Measurements from ENCODE around the gene KRTAP5-5.
"Not testable (repeated sequence)": the region's sequence is repeated elsewhere in the genome, so short reads cannot be mapped to it uniquely, and the experiment has no call there.

The KRTAP5-5 gene

DNA sequence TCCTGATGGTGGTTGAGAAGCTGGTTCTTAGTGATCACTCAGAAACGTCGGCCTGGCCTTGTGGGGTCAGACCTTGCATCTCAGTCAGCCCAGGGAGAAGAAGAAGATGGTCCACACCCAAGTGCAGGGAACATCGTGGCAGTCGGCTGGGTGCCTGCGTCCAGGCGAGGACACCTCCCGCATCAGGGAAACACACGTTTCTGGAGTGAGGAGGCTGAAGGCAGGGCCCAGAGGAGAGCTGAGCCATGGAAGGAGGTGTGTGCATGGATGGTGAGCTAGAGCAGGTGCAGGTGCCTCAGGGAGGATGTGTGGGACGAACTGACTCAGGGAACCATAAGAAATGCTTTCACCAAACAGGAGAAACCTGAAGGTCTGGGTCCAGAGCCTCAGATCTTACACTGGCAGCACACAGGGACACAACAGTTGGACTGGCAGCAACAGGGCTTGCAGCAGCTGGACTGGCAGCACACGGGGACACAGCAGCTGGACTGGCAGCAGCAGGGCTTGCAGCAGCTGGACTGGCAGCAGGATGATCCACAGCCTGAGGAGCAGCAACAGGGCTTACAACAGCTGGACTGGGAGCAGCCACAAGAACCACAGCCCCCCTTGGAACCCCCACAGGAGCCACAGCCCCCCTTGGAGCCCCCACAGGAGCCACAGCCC is 32.1 kb upstream of the KRTAP5-5 start:
- peaks cover 5% of the 10 kb centered on the region for H3K9me3 ChIP-seq (ENCODE audit: insufficient read depth, low read depth, low read length)
- H3K9ac ChIP-seq (ENCODE audit: low read depth, low read length): no peak overlapping the region
- peaks cover 9% of the 10 kb centered on the region for H3K27me3 ChIP-seq (ENCODE audit: insufficient read depth, low read length)
- no peaks in the 10 kb centered on the region for H3K36me3 ChIP-seq (ENCODE audit: insufficient read depth, low read length)
- 94% methylated on average over 10 of the region's 10 CpGs for WGBS
- peaks cover 11% of the 10 kb centered on the region; the same call in 1 of the 2 replicates for H3K4me1 ChIP-seq (ENCODE audit: insufficient read depth, low read length)
- no peak overlapping the region for H3K27ac ChIP-seq (ENCODE audit: low read depth, low read length)
- H3K4me3 ChIP-seq (ENCODE audit: low read length): no peak overlapping the region

DNA sequence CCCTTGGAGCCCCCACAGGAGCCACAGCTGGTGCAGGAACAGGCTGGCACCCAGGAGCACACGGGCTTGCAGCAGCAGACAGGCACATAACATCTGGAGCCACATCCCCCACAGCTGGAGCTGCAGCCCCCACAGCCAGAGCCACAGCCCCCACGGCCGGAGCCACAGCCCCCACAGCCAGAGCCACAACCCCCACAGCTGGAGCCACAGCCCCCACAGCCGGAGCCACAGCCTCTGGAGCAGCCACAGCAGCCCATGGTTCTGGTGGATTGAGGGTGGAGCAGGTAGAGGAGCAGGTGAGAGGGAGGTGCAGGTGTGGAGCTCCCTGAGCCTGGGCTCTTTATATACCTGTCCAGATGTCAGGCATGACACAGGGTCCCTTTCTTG is 31.6 kb upstream of the KRTAP5-5 start, which contains the start of gene KRTAP5-2:
Gene KRTAP5-2 (minus strand): TSS at position 301 of the 387 bp plus-strand sequence. CDS start 44 bp downstream, at position 257.
- peaks cover 11% of the 10 kb centered on the region; the same call in 1 of the 2 replicates for H3K4me1 ChIP-seq (ENCODE audit: insufficient read depth, low read length)
- WGBS: 85% methylated on average over 1 of the region's 4 CpGs
- no peak within 1 kb of the TSS for H3K9ac ChIP-seq (ENCODE audit: low read depth, low read length)

DNA sequence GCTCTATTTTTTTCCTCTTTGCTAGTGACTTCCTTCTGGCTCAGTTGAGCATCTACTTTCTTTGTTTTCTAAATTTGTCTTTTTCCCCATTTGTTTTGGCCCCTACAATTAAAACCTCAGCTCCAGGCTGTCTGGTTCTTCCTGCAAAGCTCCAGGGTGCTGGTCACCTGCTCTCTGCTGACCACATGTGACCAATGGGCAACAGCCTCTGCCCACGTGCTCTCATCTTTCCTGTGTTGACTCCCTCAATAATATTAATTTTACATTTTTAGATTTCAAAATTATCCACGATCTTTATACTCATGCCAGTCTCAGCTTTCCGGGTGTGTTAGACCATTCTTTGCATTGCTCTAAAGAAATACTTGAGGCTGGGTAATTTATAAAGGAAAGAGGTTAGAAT is 31.2 kb upstream of the KRTAP5-5 start:
- H3K27me3 ChIP-seq (ENCODE audit: insufficient read depth, low read length); H3K36me3 ChIP-seq (ENCODE audit: insufficient read depth, low read length); H3K9me3 ChIP-seq (ENCODE audit: insufficient read depth, low read depth, low read length); H3K9ac ChIP-seq (ENCODE audit: low read depth, low read length); H3K27ac ChIP-seq (ENCODE audit: low read depth, low read length); H3K4me3 ChIP-seq (ENCODE audit: low read length): not testable (repeated sequence)
- 96% methylated on average over 3 of the region's 3 CpGs for WGBS
- H3K4me1 ChIP-seq (ENCODE audit: insufficient read depth, low read length): peaks cover 11% of the 10 kb centered on the region; the same call in 1 of the 2 replicates

More for the DNA sequence above, 31.6 kb upstream of the KRTAP5-5 start, which contains the start of gene KRTAP5-2:
- Histone ChIP-seq H3K36me3 (ENCODE audit: insufficient read depth, low read length) (no peaks in the 10 kb centered on the region), H3K9me3 (ENCODE audit: insufficient read depth, low read depth, low read length) (peaks cover 5% of the 10 kb centered on the region), H3K27me3 (ENCODE audit: insufficient read depth, low read length) (peaks cover 6% of the 10 kb centered on the region), H3K27ac (ENCODE audit: low read depth, low read length) (no peak within 1 kb of the TSS), H3K4me3 (ENCODE audit: low read length) (no peak within 1 kb of the TSS)

DNA sequence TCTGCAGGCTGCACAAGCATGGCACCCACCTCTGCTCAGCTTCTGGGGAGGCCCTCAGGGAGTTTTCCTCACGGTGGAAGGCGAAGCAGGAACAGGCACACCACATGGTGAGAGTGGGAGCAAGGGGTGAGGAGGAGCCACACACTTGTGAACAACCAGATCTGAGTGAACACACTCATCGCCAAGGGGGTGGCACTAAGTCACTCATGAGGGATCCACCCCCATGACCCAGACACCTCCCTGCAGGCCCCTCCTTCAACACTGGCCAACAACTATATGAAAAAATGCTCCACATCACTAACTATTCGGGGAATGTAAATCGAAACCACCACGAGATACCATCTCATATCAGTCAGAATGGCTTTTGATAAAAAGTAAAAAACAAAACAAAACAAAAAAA is 30.8 kb upstream of the KRTAP5-5 start:
- H3K4me3 ChIP-seq (ENCODE audit: low read length): no peak overlapping the region
- peaks cover 5% of the 10 kb centered on the region for H3K9me3 ChIP-seq (ENCODE audit: insufficient read depth, low read depth, low read length)
- H3K4me1 ChIP-seq (ENCODE audit: insufficient read depth, low read length): peaks cover 11% of the 10 kb centered on the region; the same call in 1 of the 2 replicates
- WGBS: 97% methylated on average over 6 of the region's 6 CpGs
- no peak overlapping the region for H3K27ac ChIP-seq (ENCODE audit: low read depth, low read length)
- no peak overlapping the region for H3K9ac ChIP-seq (ENCODE audit: low read depth, low read length)
- peaks cover 6% of the 10 kb centered on the region for H3K27me3 ChIP-seq (ENCODE audit: insufficient read depth, low read length)
- no peaks in the 10 kb centered on the region for H3K36me3 ChIP-seq (ENCODE audit: insufficient read depth, low read length)

DNA sequence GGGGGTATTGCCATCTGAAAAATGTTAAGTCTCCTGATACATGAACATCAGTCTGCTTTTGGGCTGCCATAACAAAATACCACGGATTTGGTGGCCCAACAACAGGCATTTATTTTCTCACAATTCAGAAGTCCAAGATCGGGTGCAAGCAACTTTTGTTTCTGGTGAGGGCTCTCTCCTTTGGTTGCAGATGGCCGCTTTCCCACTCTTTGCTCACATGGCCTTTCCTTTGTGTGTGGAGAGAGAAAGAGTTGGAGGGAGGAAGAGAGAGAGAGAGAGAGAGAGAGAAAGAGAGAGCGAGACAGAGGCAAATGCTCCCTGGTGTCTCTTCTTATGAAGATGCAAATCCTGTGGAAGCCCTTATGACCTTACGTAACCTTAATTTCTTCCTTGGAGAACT is 28.9 kb upstream of the KRTAP5-5 start:
- no peak overlapping the region for H3K9ac ChIP-seq (ENCODE audit: low read depth, low read length)
- WGBS: 74% methylated on average over 4 of the region's 5 CpGs
- peaks cover 6% of the 10 kb centered on the region for H3K27me3 ChIP-seq (ENCODE audit: insufficient read depth, low read length)

DNA sequence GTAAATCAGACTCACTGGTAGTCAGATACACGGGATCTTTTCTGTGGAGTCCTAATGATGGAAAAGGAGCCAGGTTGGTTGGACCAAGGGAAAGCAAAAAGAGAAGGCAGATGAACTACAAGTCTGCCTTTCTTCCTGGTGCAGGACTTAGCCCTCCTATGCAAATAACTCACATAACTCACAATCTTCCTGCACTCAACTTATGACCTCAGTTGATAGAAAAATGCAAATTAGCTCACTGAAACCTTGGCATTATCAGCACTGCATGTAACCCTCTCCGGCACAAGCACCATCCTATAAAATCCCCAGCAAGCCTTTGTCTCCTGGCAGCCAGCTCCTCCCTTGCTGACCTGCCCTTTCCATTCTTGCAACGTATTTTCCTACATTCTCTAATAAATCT is 27.9 kb upstream of the KRTAP5-5 start:
- 94% methylated on average over 3 of the region's 3 CpGs for WGBS
- not testable (repeated sequence) for H3K9me3 ChIP-seq (ENCODE audit: insufficient read depth, low read depth, low read length); H3K4me1 ChIP-seq (ENCODE audit: insufficient read depth, low read length); H3K9ac ChIP-seq (ENCODE audit: low read depth, low read length); H3K27me3 ChIP-seq (ENCODE audit: insufficient read depth, low read length); H3K36me3 ChIP-seq (ENCODE audit: insufficient read depth, low read length); H3K27ac ChIP-seq (ENCODE audit: low read depth, low read length); H3K4me3 ChIP-seq (ENCODE audit: low read length)

More for the DNA sequence above, 28.9 kb upstream of the KRTAP5-5 start:
- H3K4me3 ChIP-seq (ENCODE audit: low read length): no peak overlapping the region
- H3K27ac ChIP-seq (ENCODE audit: low read depth, low read length): no peak overlapping the region
- peaks cover 11% of the 10 kb centered on the region; the same call in 1 of the 2 replicates for H3K4me1 ChIP-seq (ENCODE audit: insufficient read depth, low read length)
- peaks cover 5% of the 10 kb centered on the region for H3K9me3 ChIP-seq (ENCODE audit: insufficient read depth, low read depth, low read length)
- no peaks in the 10 kb centered on the region for H3K36me3 ChIP-seq (ENCODE audit: insufficient read depth, low read length)

DNA sequence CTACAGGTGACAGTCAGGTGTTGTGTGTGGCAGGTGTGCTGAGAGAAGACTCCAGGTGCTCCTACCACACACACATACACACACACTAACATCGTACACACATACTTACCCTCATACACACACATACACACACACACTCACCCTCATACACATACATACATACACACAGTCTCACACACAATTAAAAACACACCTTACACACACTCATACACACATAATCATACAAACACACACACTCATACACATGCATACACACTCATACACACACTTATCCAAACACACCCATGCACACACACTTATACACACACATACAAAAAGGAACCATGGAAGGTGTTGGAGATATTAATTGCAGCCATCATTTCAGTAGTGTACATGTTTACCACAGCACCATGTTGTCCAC is 25.9 kb upstream of the KRTAP5-5 start:
- no peaks in the 10 kb centered on the region for H3K36me3 ChIP-seq (ENCODE audit: insufficient read depth, low read length)
- H3K9me3 ChIP-seq (ENCODE audit: insufficient read depth, low read depth, low read length): peaks cover 5% of the 10 kb centered on the region
- 90% methylated on average over 1 of the region's 1 CpG for WGBS
- peaks cover 9% of the 10 kb centered on the region; the same call in 1 of the 2 replicates for H3K4me1 ChIP-seq (ENCODE audit: insufficient read depth, low read length)
- H3K27me3 ChIP-seq (ENCODE audit: insufficient read depth, low read length): peaks cover 13% of the 10 kb centered on the region; the same call in 1 of the 2 replicates
- no peak overlapping the region for H3K9ac ChIP-seq (ENCODE audit: low read depth, low read length)
- H3K27ac ChIP-seq (ENCODE audit: low read depth, low read length): no peak overlapping the region
- no peak overlapping the region for H3K4me3 ChIP-seq (ENCODE audit: low read length)

DNA sequence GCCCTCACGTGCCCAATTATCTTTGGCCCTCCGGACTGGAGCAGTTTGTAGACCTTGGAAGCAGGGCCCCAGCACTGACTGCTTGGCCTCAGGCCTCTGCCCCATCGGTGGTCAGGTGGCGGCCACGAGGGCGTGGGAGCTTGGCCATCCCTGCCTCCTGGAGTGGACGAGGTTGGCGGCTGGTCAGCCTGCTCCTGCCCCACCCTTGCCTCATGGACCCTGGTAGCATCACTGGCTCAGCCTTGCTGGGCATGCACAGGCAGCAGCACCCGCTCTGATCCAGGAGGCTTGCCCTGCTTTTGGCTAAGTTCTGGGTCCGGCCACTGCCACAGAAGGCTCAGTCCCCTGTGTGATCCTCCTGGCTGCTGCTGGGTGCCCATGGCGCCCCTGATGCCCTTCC is 25.4 kb upstream of the KRTAP5-5 start:
- Histone ChIP-seq H3K27me3 (ENCODE audit: insufficient read depth, low read length) (peaks cover 13% of the 10 kb centered on the region; the same call in 1 of the 2 replicates), H3K9ac (ENCODE audit: low read depth, low read length) (no peak overlapping the region), H3K4me1 (ENCODE audit: insufficient read depth, low read length) (peaks cover 9% of the 10 kb centered on the region; the same call in 1 of the 2 replicates), H3K4me3 (ENCODE audit: low read length) (no peak overlapping the region), H3K9me3 (ENCODE audit: insufficient read depth, low read depth, low read length) (peaks cover 5% of the 10 kb centered on the region), H3K27ac (ENCODE audit: low read depth, low read length) (no peak overlapping the region), H3K36me3 (ENCODE audit: insufficient read depth, low read length) (no peaks in the 10 kb centered on the region)
- 93% methylated on average over 11 of the region's 11 CpGs for WGBS

DNA sequence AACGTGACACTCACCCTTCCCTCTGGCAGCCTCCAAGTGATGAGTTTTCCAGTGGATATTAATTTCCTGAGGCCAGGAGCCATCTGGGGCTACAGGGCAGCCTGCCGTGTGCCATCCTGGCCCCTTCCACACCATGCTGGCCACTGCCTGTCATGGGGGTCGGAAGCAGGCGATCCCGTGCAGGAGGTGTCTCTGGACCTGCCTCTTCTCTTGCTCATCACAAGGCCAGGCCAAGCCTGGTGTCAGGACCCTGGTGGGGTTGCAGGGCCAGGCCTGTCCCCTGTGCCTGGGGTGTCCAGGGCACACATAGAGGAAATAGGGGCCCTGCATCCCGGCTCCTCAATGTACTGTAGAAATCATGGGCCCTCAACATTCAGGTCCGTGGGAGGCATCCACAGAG is 24.9 kb upstream of the KRTAP5-5 start:
- peaks cover 5% of the 10 kb centered on the region for H3K9me3 ChIP-seq (ENCODE audit: insufficient read depth, low read depth, low read length)
- peaks cover 9% of the 10 kb centered on the region; the same call in 1 of the 2 replicates for H3K4me1 ChIP-seq (ENCODE audit: insufficient read depth, low read length)
- no peaks in the 10 kb centered on the region for H3K36me3 ChIP-seq (ENCODE audit: insufficient read depth, low read length)
- H3K9ac ChIP-seq (ENCODE audit: low read depth, low read length): no peak overlapping the region
- H3K27me3 ChIP-seq (ENCODE audit: insufficient read depth, low read length): peaks cover 13% of the 10 kb centered on the region; the same call in 1 of the 2 replicates
- H3K4me3 ChIP-seq (ENCODE audit: low read length): no peak overlapping the region
- no peak overlapping the region for H3K27ac ChIP-seq (ENCODE audit: low read depth, low read length)
- WGBS: 94% methylated on average over 7 of the region's 7 CpGs

DNA sequence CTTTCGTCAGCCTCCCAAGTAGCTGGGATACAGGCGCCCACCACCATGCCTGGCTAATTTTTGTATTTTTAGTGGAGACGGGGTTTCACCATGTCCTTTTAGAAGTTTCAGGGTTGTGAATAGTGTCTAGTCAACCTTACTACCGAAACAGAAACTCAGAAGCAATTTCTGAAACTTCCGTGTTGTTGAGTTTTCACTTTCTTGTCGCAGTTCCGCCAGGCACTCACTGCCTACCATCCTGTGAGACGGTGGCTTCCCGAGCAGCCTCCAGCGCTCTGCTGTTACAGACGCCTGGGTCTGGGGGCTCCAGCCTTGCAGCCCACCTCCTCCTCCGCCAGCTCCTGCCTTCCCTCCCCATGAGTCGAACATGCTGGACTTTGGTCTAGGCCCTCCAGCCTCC is 23.7 kb upstream of the KRTAP5-5 start:
- H3K27ac ChIP-seq (ENCODE audit: low read depth, low read length); H3K9ac ChIP-seq (ENCODE audit: low read depth, low read length); H3K36me3 ChIP-seq (ENCODE audit: insufficient read depth, low read length); H3K4me1 ChIP-seq (ENCODE audit: insufficient read depth, low read length); H3K4me3 ChIP-seq (ENCODE audit: low read length); H3K9me3 ChIP-seq (ENCODE audit: insufficient read depth, low read depth, low read length): not testable (repeated sequence)
- 95% methylated on average over 13 of the region's 13 CpGs for WGBS
- H3K27me3 ChIP-seq (ENCODE audit: insufficient read depth, low read length): peaks cover 13% of the 10 kb centered on the region; the same call in 1 of the 2 replicates

DNA sequence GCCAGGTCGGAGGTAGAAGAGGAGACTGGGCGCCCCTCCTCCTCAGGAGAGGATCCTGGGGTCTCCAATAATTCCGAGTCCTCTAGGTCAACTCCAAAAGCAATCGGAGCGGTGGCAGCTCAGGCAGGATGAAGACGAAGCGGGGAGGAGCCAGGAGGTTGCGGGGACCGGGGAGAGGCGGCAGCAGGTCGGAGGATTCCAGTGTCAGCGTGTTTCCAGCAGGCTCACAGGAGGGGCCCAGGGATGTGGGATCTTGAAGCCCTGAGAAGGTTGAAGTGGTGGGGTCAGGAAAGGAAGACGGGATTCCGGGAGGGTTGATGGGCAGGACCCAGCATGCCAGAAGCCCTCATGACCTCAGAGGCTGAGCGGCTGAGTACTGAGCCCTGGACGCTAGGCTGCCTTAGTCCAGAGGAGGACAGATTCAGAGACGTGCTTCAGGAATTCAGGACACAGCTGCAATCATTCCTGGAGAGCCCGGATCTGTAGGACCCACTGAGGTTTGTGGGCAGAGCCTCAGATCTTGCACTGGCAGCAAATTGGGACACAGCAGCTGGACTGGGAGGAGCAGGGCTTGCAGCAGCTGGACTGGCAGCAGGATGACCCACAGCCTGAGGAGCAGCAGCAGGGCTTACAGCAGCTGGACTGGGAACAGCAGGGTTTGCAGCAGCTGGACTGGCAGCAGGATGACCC is 22.3 kb upstream of the KRTAP5-5 start:
- peaks cover 13% of the 10 kb centered on the region; the same call in 1 of the 2 replicates for H3K27me3 ChIP-seq (ENCODE audit: insufficient read depth, low read length)
- not testable (repeated sequence) for H3K4me3 ChIP-seq (ENCODE audit: low read length); H3K9me3 ChIP-seq (ENCODE audit: insufficient read depth, low read depth, low read length); H3K9ac ChIP-seq (ENCODE audit: low read depth, low read length); H3K4me1 ChIP-seq (ENCODE audit: insufficient read depth, low read length); H3K27ac ChIP-seq (ENCODE audit: low read depth, low read length); H3K36me3 ChIP-seq (ENCODE audit: insufficient read depth, low read length)
- 29% methylated on average over 18 of the region's 18 CpGs for WGBS

Measured in HUES64 (cell line).